HG03469 (cell line): Measurements from ENCODE around the gene RTN3.
"Not testable (repeated sequence)": the region's sequence is repeated elsewhere in the genome, so short reads cannot be mapped to it uniquely, and the experiment has no call there.

ENCODE experiments used
- ATAC-seq: cut with Tn5 transposase; IDR thresholded peaks from one replicate; pipeline ENCODE4 v1.9.1; 2021; ENCODE audit warnings: mild to moderate bottlenecking, moderate library complexity, moderate number of reproducible peaks; ENCODE audit not compliant: unreplicated experiment

RTN3 gene

GRCh38 chr11:63682066-63683021 lies 1.0 kb downstream of the RTN3 start:
- ATAC-seq = no peak

- no peak for ATAC-seq
These were observed 2.1 kb downstream of the RTN3 start for GRCh38 chr11:63683133-63683991.

DNA sequence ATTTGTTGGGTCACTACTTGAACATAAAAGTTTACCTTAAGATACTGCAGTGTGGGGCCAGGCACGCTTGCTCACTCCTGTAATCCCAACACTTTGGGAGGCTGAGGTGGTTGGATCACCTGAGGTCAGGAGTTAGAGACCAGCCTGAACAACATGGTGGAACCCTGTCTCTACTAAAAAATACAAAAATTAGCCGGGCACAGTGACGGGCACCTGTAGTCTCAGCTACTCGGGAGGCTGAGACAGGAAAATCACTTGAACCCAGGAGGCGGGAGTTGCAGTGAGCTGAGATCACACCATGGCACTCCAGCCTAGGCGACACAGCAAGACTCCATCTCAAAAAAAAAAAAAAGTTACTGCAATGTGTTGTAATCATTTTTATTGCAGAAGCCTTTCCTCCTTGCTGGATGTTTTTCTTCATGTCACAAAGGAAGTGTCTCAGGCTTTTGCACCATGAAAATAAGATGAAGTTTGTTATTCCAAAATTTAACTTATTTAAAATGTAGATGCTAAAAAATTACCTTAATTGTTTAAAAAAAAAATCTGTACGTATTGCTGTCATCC lies 3.9 kb downstream of the RTN3 start:
- not testable (repeated sequence) for ATAC-seq

DNA sequence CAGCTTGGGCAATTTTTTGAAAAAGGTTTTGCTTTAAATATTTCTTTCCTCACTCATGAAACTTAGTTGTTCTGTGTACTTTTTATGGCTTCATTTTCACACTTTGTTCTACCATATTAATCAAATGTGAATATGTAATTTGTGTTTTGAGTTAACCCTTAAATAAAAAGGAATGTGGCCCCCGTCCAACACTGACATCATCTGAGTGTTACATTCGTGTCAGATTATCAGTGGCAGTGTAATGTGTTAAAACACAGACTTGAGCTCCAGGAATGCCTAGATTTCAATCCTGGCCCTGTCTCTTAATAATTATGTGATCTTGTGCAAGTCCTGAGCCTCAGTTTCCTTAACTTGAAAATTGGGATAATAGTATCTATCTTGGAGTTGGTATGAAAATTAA lies 5.6 kb downstream of the RTN3 start:
- ATAC-seq = no peak

DNA sequence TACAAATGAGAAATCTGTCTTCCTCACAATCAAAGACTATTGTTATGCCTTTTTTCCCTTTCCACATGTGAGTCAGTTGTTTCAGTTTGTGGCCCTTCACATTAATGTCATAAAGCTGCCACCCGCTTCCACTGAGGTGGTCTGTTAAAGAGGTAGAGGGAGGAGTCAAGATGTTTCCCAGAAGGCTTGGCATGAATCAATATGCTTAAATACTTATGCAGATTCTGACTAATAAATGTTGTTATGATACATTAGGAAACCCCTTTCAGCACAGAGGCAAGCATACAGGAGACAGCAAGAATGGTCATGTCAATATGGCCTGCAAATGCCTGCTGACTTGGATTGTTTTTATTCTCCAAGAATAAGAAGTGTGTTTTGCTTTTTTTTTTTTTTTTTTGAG lies 6.5 kb downstream of the RTN3 start:
- no peak for ATAC-seq

GRCh38 chr11:63694596-63694995 lies 13.3 kb downstream of the RTN3 start:
- ATAC-seq = no peak

DNA sequence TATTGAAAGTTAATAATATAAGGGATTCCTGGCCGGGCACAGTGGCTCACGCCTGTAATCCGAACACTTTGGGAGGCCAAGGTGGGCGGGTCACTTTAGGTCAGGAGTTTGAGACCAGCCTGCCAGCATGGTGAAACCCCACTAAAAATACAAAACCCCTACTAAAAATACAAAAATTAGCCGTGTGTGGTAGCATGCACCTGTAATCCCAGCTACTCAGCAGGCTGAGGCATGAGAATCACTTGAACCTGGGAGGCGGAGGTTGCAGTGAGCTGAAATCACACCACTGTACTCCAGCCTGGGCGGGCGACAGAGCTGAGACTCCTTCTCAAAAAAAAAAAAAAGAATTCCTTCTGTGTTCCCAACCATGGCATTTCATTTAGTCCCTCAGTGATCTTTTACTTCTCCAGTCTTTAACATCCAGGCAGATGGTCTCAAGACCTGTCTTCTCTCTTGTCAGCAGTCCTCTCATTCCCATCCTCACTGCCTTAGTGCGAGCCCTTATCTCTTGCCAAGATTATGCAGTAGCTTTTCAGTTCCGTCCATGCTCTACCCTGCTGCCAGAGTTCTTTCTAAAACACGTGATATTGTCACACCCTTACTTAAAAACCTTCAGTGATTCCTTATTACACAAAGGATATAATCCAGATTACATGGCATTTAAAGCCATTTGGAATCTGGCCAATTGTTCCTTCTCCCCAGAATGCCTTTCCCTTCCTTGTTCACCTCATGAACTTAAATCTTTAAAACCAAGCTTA lies 17.9 kb downstream of the RTN3 start:
- no peak for ATAC-seq

- ATAC-seq = no peak
These were observed 18.6 kb downstream of the RTN3 start for GRCh38 chr11:63699896-63700295.

DNA sequence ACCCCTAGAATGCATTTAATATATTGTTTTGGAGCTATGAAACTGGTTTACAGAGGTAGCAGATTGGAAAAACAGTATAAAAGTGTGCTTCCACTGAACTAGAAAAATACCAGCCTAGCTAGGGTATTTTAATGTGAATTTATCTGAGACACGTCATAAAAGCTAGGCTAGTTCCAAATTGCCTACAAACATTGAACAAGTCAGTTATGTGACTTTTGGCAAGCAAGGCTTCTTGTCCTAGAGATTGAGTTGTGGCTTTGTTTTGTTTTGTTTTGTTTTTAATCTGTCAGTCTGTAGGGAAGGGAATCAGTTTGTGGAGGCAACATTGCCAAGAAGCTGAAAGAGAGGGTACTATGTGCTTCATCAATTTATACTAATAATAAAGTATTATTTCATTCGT lies 24.2 kb downstream of the RTN3 start:
- ATAC-seq = no peak

DNA sequence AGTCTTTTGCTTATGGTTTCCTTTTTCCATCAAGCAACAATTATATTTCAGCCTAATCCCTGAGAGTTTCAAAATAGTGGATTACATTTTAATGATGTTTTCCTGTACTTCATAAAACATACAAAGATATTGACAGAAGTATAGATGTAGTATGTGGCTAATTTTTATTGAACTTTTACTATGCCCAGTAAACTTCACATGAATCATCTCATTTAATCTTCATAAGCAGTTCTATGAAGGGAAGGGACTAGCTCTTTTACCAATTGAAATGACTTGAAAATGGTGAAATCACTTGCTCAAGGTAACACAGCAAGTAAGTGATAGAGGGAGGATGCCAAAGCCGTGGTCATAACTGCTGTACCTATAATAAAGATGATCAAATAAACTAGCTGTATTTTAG lies 27.5 kb downstream of the RTN3 start:
- no peak for ATAC-seq

GRCh38 chr11:63709336-63709884 lies 28.1 kb downstream of the RTN3 start:
- ATAC-seq = no peak

DNA sequence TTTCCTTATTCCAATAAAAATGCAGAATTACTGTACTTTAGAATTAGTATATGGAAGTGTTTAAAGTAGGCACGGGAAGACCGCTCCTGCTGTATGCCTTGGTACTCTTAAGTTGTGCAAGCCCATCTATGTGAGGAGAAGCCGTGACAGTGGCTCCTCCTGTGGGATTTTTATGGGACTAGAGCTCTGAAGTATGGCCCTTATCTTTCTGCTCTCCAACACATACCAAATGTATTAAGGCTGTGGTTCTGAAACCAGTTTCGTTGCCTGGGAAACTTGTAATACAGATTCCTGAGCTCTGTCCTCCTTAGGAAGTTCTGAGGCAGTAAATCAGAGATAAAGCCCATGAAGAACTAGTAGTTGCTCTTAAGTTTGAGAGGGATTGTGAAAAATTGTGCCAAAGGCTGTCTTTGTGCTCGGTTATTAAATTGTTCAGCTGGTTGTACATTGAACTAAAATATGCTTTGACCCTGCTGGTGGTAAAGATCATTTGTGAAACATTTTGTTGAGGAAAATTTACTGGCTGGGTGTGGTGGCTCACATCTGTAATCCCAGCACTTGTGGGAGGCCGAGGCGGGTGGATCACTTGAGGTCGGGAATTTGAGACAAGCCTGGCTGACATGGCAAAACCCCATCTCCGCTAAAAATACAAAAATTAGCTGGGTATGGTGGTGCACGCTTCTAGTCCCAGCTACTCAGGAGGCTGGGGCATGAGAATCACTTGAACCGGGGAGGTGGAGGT lies 29.3 kb downstream of the RTN3 start:
- no peak for ATAC-seq

- no peak for ATAC-seq
These were observed 30.5 kb downstream of the RTN3 start for GRCh38 chr11:63711838-63712237.

GRCh38 chr11:63713766-63714165 lies 32.5 kb downstream of the RTN3 start:
- ATAC-seq = no peak

DNA sequence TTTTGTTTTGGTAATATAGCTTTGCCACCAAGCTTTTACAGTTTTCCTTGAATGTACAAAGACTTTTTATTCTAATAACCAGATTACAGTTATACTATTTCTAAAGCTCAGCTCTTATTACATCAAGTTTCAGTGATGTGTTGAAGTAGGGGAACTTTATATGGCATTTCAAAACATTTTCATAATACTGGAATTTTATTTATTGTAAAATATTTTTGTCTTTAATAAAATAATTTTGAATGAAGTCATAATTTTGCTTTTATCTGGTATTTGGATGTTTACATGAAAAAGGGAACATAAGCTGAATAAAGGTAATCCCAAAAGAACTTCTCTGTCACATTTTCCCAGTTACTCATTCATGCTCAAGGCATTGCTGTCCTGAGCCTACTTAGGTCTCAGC lies 34.7 kb downstream of the RTN3 start:
- no peak for ATAC-seq

- no peak for ATAC-seq
These were observed 37.7 kb downstream of the RTN3 start for GRCh38 chr11:63719001-63719400.

- ATAC-seq = no peak
These were observed 38.7 kb downstream of the RTN3 start for GRCh38 chr11:63719987-63720386.

- no peak for ATAC-seq
These were observed 39.3 kb downstream of the RTN3 start for GRCh38 chr11:63720611-63721010.

DNA sequence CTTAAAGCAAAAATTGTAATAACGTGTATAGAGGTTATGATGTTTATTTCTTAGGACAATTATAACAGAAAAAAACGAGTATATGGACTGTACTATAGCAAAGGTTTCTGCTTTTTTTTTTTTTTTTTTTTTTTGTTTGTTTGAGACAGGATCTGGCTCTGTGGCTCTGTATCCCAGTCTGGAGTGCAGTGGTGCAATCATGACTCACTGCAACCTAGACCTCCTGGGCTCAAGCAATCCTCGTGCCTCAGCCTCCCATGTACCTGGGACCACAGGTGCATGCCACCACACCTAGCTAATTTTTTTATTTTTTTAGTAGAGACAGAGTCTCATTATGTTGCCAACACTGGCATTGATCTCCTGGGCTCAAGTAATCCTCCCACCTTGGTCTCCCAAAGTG lies 48.0 kb downstream of the RTN3 start:
- no peak for ATAC-seq

- no peak for ATAC-seq
These were observed 55.6 kb downstream of the RTN3 start for GRCh38 chr11:63736864-63737263.
